ENCODE results near the gene CNR1. TPM values are rescaled to one million over a fixed set of nuclear protein-coding genes. Genes with fewer than 3 reads are reported as not detected.

CNR1 gene
- total and polyA plus RNA-seq, 2 donors (not counting 3 experiments of a cell fraction or from before 2014, with no cell fraction given), result 0.06 TPM; not detected in 1

- Histone ChIP-seq H3K27me3 (ENCODE audit: control insufficient read depth in 2 of 2, insufficient read depth in 2 of 2, low read length in 2 of 2) (no peaks in the 10 kb centered on the region), H3K9ac (replicated peaks; ENCODE audit: extremely low read depth, insufficient read depth, low read length) (no peak overlapping the region), H3K4me3 (replicated peaks in 1 of 3; ENCODE audit: insufficient read depth in 1 of 3, low read depth in 1 of 3, low read length in 3 of 3) (no peak overlapping the region), H3K36me3 (ENCODE audit: control insufficient read depth in 2 of 2, extremely low read depth in 1 of 2, insufficient read depth in 2 of 2, low read length in 2 of 2) (no peaks in the 10 kb centered on the region), H2AFZ (ENCODE audit: low read depth, low read length) (no peak overlapping the region), H3K9me1 (replicated peaks; ENCODE audit: control insufficient read depth, extremely low read depth, insufficient read depth, low read length) (no peaks in the 10 kb centered on the region), H3K27ac (ENCODE audit: insufficient read depth, low read depth, low read length) (no peak overlapping the region), H3K4me1 (ENCODE audit: control insufficient read depth, extremely low read depth, insufficient read depth, low read length) (no peaks in the 10 kb centered on the region), H3K79me2 (ENCODE audit: control insufficient read depth, insufficient read depth, low read length) (no peaks in the 10 kb centered on the region), H4K20me1 (replicated peaks; ENCODE audit: control insufficient read depth, extremely low read depth, insufficient read depth, low read length) (no peaks in the 10 kb centered on the region), H3K4me2 (ENCODE audit: insufficient read depth, low read length) (no peak overlapping the region), H3K9me3 (replicated peaks; ENCODE audit: control insufficient read depth, insufficient read depth, low read length) (no peaks in the 10 kb centered on the region)
- intact Hi-C loops (cut with micrococcal nuclease) (no loop called here), dilution Hi-C loops (cut with MboI; ENCODE audit: extremely low pct_ligation_motif_present, low sequenced_read_pairs) (no loop called here)
- TF ChIP-seq POLR2AphosphoS5 (IDR thresholded peaks at IDR 0.05; ENCODE audit: insufficient read depth, low read depth, low read length) (no peak), EZH2 (IDR thresholded peaks at IDR 0.05; ENCODE audit: borderline replicate concordance, low read depth, low read length, severe bottlenecking) (no peak), JUN (IDR thresholded peaks at IDR 0.05; ENCODE audit: borderline replicate concordance, insufficient read depth, insufficient read length, low read depth) (no peak), FOS (IDR thresholded peaks at IDR 0.05; ENCODE audit: borderline replicate concordance, insufficient read depth, low read length) (no peak)
- ChIA-PET POLR2A (no interaction called here), CTCF (no interaction called here)
- FAIRE-seq, result no peak
- DNase-seq (ENCODE audit: low read depth, low spot score), result no peak
- BruUV-seq (replicated peaks), result no TSS peak
These were observed 46.4 kb downstream of the CNR1 start for GRCh38 chr6:88119769-88120168.

DNA sequence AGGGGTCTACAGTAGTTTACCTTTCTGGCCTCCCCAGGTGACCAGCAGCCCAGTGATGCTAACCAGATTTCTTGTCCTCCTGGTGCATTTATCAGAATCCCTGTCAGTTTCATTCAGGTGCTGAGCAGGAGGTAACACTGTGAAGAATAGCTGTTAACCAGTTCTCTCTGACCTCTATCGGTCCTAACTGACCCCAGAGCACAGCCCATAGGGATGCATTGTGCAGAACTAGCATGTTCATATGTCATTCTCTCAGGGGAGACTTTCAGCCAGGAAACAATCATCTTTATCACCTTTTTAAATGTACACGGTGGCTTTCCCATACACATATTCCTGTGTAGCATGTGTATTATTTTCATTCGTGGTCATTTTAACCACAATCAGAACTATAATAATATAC lies 49.9 kb downstream of the CNR1 start:
- Histone ChIP-seq H3K36me3 (ENCODE audit: control insufficient read depth in 2 of 2, extremely low read depth in 1 of 2, insufficient read depth in 2 of 2, low read length in 2 of 2) (no peaks in the 10 kb centered on the region), H2AFZ (ENCODE audit: low read depth, low read length) (no peak overlapping the region), H3K9ac (replicated peaks; ENCODE audit: extremely low read depth, insufficient read depth, low read length) (no peak overlapping the region), H4K20me1 (replicated peaks; ENCODE audit: control insufficient read depth, extremely low read depth, insufficient read depth, low read length) (no peaks in the 10 kb centered on the region), H3K4me3 (replicated peaks in 1 of 3; ENCODE audit: insufficient read depth in 1 of 3, low read depth in 1 of 3, low read length in 3 of 3) (no peak overlapping the region), H3K27me3 (ENCODE audit: control insufficient read depth in 2 of 2, insufficient read depth in 2 of 2, low read length in 2 of 2) (no peaks in the 10 kb centered on the region), H3K9me3 (replicated peaks; ENCODE audit: control insufficient read depth, insufficient read depth, low read length) (no peaks in the 10 kb centered on the region), H3K79me2 (ENCODE audit: control insufficient read depth, insufficient read depth, low read length) (no peaks in the 10 kb centered on the region), H3K9me1 (replicated peaks; ENCODE audit: control insufficient read depth, extremely low read depth, insufficient read depth, low read length) (no peaks in the 10 kb centered on the region), H3K4me1 (ENCODE audit: control insufficient read depth, extremely low read depth, insufficient read depth, low read length) (no peaks in the 10 kb centered on the region), H3K4me2 (ENCODE audit: insufficient read depth, low read length) (no peak overlapping the region), H3K27ac (ENCODE audit: insufficient read depth, low read depth, low read length) (no peak overlapping the region)
- no peak for FAIRE-seq
- intact Hi-C loops (cut with micrococcal nuclease), result no loop called here
- BruUV-seq (replicated peaks), result no TSS peak
- ChIA-PET POLR2A (no interaction called here), CTCF (no interaction called here)
- no peak for TF ChIP-seq CTCF (IDR thresholded peaks at IDR 0.05; ENCODE audit: extremely low read depth in 1 of 2, insufficient read depth in 1 of 2, low read depth in 1 of 2, low read length in 2 of 2)
- no peak for TF ChIP-seq POLR2A (IDR thresholded peaks at IDR 0.05; ENCODE audit: low read depth, low read length)
- TF ChIP-seq GATA2 (IDR thresholded peaks at IDR 0.05; ENCODE audit: insufficient read depth, insufficient read length, low read depth, low read length), result no peak
- TF ChIP-seq POLR2AphosphoS5 (IDR thresholded peaks at IDR 0.05; ENCODE audit: insufficient read depth, low read depth, low read length), result no peak
- TF ChIP-seq MYC (IDR thresholded peaks at IDR 0.05; ENCODE audit: low read depth, low read length), result no peak
- no peak for TF ChIP-seq EZH2 (IDR thresholded peaks at IDR 0.05; ENCODE audit: borderline replicate concordance, low read depth, low read length, severe bottlenecking)
- no peak for TF ChIP-seq FOS (IDR thresholded peaks at IDR 0.05; ENCODE audit: borderline replicate concordance, insufficient read depth, low read length)
- TF ChIP-seq JUN (IDR thresholded peaks at IDR 0.05; ENCODE audit: borderline replicate concordance, insufficient read depth, insufficient read length, low read depth), result no peak
- TF ChIP-seq, protein P1, sequence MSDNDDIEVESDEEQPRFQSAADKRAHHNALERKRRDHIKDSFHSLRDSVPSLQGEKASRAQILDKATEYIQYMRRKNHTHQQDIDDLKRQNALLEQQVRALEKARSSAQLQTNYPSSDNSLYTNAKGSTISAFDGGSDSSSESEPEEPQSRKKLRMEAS (IDR thresholded peaks at IDR 0.05; ENCODE audit: insufficient read depth, insufficient read length), result no peak
- DNase-seq (ENCODE audit: low read depth, low spot score), result no peak
- dilution Hi-C loops (cut with MboI; ENCODE audit: extremely low pct_ligation_motif_present, low sequenced_read_pairs), result no loop called here
